ENCODE data around the gene SLC27A5. TPM values are rescaled to one million over a fixed set of nuclear protein-coding genes. Genes with fewer than 3 reads are reported as not detected.

Gene SLC27A5
- total and polyA plus RNA-seq, 2 donors from 2014 or later = 10.8 to 41.5 TPM

- Histone ChIP-seq H3K4me1 (ENCODE audit: control insufficient read depth in 2 of 3, insufficient read depth in 2 of 3, low read depth in 1 of 3, low read length in 3 of 3) (peaks cover 0 to 6% (median 0%) of the 10 kb centered on the region in 3 donors), H3K27ac (ENCODE audit: low read depth in 2 of 2, low read length in 2 of 2) (no peak overlapping the region), H3K9me3 (ENCODE audit: control insufficient read depth in 2 of 3, insufficient read depth in 1 of 3, low read length in 3 of 3) (no peaks in the 10 kb centered on the region), H3K36me3 (ENCODE audit: control insufficient read depth in 2 of 3, insufficient read depth in 3 of 3, low read length in 3 of 3) (peaks cover 0 to 5% (median 0%) of the 10 kb centered on the region in 3 donors), H3K9ac (ENCODE audit: low read length in 3 of 3) (no peak overlapping the region), H3K4me3 (ENCODE audit: low read length in 3 of 3) (no peak overlapping the region), H3K27me3 (ENCODE audit: control insufficient read depth, insufficient read depth, low read length) (no peaks in the 10 kb centered on the region)
- DNase-seq (no peak), FAIRE-seq (no peak)
- TF ChIP-seq CTCF (IDR thresholded peaks at IDR 0.05; ENCODE audit: borderline replicate concordance, extremely low read depth, insufficient read depth) = no peak
- intact Hi-C loops (cut with DNase I) = no loop called here
Measured at GRCh38 chr19:58455306-58455705, 56.5 kb downstream of the SLC27A5 start.

GRCh38 chr19:58453743-58454142 lies 58.0 kb downstream of the SLC27A5 start:
- Histone ChIP-seq H3K4me3 (ENCODE audit: low read length in 3 of 3) (no peak overlapping the region), H3K4me1 (ENCODE audit: control insufficient read depth in 2 of 3, insufficient read depth in 2 of 3, low read depth in 1 of 3, low read length in 3 of 3) (peaks cover 0 to 6% (median 0%) of the 10 kb centered on the region in 3 donors), H3K27ac (ENCODE audit: low read depth in 2 of 2, low read length in 2 of 2) (no peak overlapping the region), H3K9me3 (ENCODE audit: control insufficient read depth in 2 of 3, insufficient read depth in 1 of 3, low read length in 3 of 3) (no peaks in the 10 kb centered on the region), H3K36me3 (ENCODE audit: control insufficient read depth in 2 of 3, insufficient read depth in 3 of 3, low read length in 3 of 3) (peaks cover 0 to 5% (median 0%) of the 10 kb centered on the region in 3 donors), H3K27me3 (ENCODE audit: control insufficient read depth, insufficient read depth, low read length) (no peaks in the 10 kb centered on the region), H3K9ac (ENCODE audit: low read length in 3 of 3) (no peak overlapping the region)
- intact Hi-C loops (cut with DNase I) = no loop called here
- FAIRE-seq (no peak), DNase-seq (no peak)
- TF ChIP-seq CTCF (IDR thresholded peaks at IDR 0.05; ENCODE audit: borderline replicate concordance, extremely low read depth, insufficient read depth) = no peak

GRCh38 chr19:58451358-58452101 lies 60.3 kb downstream of the SLC27A5 start, which contains the start of gene ZNF324B:
ZNF324B (plus strand) TSS chr19:58451622; CDS start chr19:58453702, 2,080 bp downstream.
- intact Hi-C loops (cut with DNase I) = no loop called here
- Histone ChIP-seq H3K27me3 (ENCODE audit: control insufficient read depth, insufficient read depth, low read length) (no peaks in the 10 kb centered on the region), H3K27ac (ENCODE audit: low read depth in 2 of 2, low read length in 2 of 2) (peak within 1 kb of the TSS in 1 of 2 donors; percentile 71), H3K4me3 (ENCODE audit: low read length in 3 of 3) (peak within 1 kb of the TSS; percentile 67 to 86 (median 80)), H3K9me3 (ENCODE audit: control insufficient read depth in 2 of 3, insufficient read depth in 1 of 3, low read length in 3 of 3) (no peaks in the 10 kb centered on the region), H3K9ac (ENCODE audit: low read length in 3 of 3) (peak within 1 kb of the TSS; percentile 45 to 65 (median 61)), H3K36me3 (ENCODE audit: control insufficient read depth in 2 of 3, insufficient read depth in 3 of 3, low read length in 3 of 3) (peaks cover 0 to 2% (median 0%) of the 10 kb centered on the region in 3 donors), H3K4me1 (ENCODE audit: control insufficient read depth in 2 of 3, insufficient read depth in 2 of 3, low read depth in 1 of 3, low read length in 3 of 3) (peaks cover 0 to 6% (median 0%) of the 10 kb centered on the region in 3 donors)
- peak; percentile 44 for FAIRE-seq
- DNase-seq = peak; percentile 97 to 99 (median 98)
- no peak for TF ChIP-seq CTCF (IDR thresholded peaks at IDR 0.05; ENCODE audit: borderline replicate concordance, extremely low read depth, insufficient read depth)

All from kidney (tissue), 14 donors.